Heart left ventricle (tissue), 16 donors: ENCODE measurements around the gene CD99L2. TPM values are rescaled to one million over a fixed set of nuclear protein-coding genes. Genes with fewer than 3 reads are reported as not detected.

Source experiments
- ATAC-seq, 4 donors: fragments of 200-7000 bp; cut with Tn5 transposase; one replicate each; pipeline ENCODE4 v1.9.1; 2020 to 2022; ENCODE audit warnings: moderate library complexity in 4 of 4, mild to moderate bottlenecking in 3 of 4, moderate number of reproducible peaks in 1 of 4
- DNase-seq, 5 donors: peaks; one replicate each; pipeline ENCODE4 v3.0.0-alpha.2; 2020
- H3K27ac ChIP-seq, 12 donors: fragments of 200-600 bp; sonication (generic) in 4 of 12; one replicate each; pipeline versions ENCODE4 v1.5.0 to v1.8.0; 2016 to 2022; ENCODE audit warnings: mild to moderate bottlenecking in 2 of 12
- H3K27me3 ChIP-seq, 9 donors: fragments of 200-600 bp; sonication (generic) in 2 of 9; one replicate each; pipeline versions ENCODE4 v1.5.1 to v1.8.0; 2016 to 2022; ENCODE audit warnings: mild to moderate bottlenecking in 3 of 9
- H3K36me3 ChIP-seq, 9 donors: fragments of 200-600 bp; sonication (generic) in 2 of 9; one replicate each; pipeline versions ENCODE4 v1.5.0 to v1.8.0; 2018 to 2022; ENCODE audit warnings: mild to moderate bottlenecking in 2 of 9
- H3K4me1 ChIP-seq, 12 donors: fragments of 200-600 bp; sonication (generic) in 4 of 12; one replicate each; pipeline versions ENCODE4 v1.5.0 to v1.8.0; 2016 to 2022; ENCODE audit warnings: mild to moderate bottlenecking in 3 of 12
- H3K4me3 ChIP-seq, 12 donors: fragments of 200-600 bp; sonication (generic) in 4 of 12; one replicate each; pipeline versions ENCODE4 v1.5.0 to v1.8.0; 2017 to 2022; ENCODE audit warnings: mild to moderate bottlenecking in 9 of 12, moderate library complexity in 4 of 12
- H3K9me3 ChIP-seq, 12 donors: fragments of 200-600 bp; sonication (generic) in 4 of 12; one replicate each; pipeline versions ENCODE4 v1.5.0 to v1.8.0; 2016 to 2022; ENCODE audit warnings: mild to moderate bottlenecking in 1 of 12
- POLR2A ChIP-seq, 2 donors: fragments of 450-650 bp; IDR thresholded peaks; one replicate each; pipeline ENCODE4 v1.6.1; 2017; ENCODE audit warnings: antibody characterized with exemption in 2 of 2, mild to moderate bottlenecking in 2 of 2, moderate library complexity in 2 of 2
- WGBS, 4 donors: extraction: QIAGEN DNeasy Blood & Tissue Kit in 2 of 4; methylation state at CpG; one replicate each; pipeline versions ENCODE4 v1.1.5 to v1.1.7; 2013 to 2018; 5-methylcytosine and 5-hydroxymethylcytosine counted together
- intact Hi-C, 10 donors: fragments of 100-400 bp; cut with DNase I; formaldehyde crosslinking; loops; one replicate each; pipeline versions ENCODE4 v1.11.1 to v1.14.2; 2022
- polyA plus RNA-seq, 2 donors: library from polyadenylated mRNA; stranded (reverse); fragments of 200-250 nt; gene quantifications; one replicate each; pipeline ENCODE4 v1.2.3, GENCODE V29; 2013
- total RNA-seq, 9 donors: library from RNA; depleted of rRNA in 2 of 9; stranded (reverse); fragments of >200 nt in 2 of 9; fragmentation: NEBNext Ultra II Directional in 3 of 9; extraction: Animal tissue kit (Norgen Biotek cat#: 25700) in 3 of 9; gene quantifications; one replicate each; pipeline versions ENCODE4 v1.1.0 to v1.2.4, GENCODE V29; 2016 to 2023
- TF ChIP-seq, protein P1 (sequence below), 12 donors: fragments of 200-600 bp; sonication (generic) in 4 of 12; IDR thresholded peaks; one replicate each; pipeline versions ENCODE4 v1.5.0 to v1.8.0; 2018 to 2022; ENCODE audit warnings: antibody characterized with exemption in 12 of 12, mild to moderate bottlenecking in 5 of 12
- donor health status: ischemic (EF 13 %, LVEDD 7.1; RV severe dilation, severe dysfunction).
- donor health status: healthy with polysubstance abuse.
- donor health status: DM: no; HTN: yes; CAD: no.
- donor health status: DM: no; HTN: no; CAD: no.
- donor health status: ischemic (EF 25% LVEDD 6.9; RV normal size, moderate dysfunction).
- donor health status: ischemic (EF 25% LVEDD 5.7; RV mildly dilated, moderate dysfunction).
- donor health status: healthy.
- donor health status: DM: yes; HTN: yes; CAD: no.
- donor health status: ischemic (EF 35%, LVEDD 5.7; RV mildly dilated, moderate dysfunction).
- donor health status: nonischemic (EF 11% LVEDD 7.7; RV severe dilation, severe dysfunction).
- donor health status: DM: yes; HTN: yes; CAD: no.
- donor health status: PGD.
- donor health status: ischemic (EF 29% LVEDD 5.4; RV normal size, mild dysfunction).
- donor health status: nonischemic (EF 23%, LVEDD 6.1; RV moderate dilation, normal function).

The CD99L2 gene
- total and polyA plus RNA-seq, 11 donors, result 51.9 to 115 (median 82.1) TPM

DNA sequence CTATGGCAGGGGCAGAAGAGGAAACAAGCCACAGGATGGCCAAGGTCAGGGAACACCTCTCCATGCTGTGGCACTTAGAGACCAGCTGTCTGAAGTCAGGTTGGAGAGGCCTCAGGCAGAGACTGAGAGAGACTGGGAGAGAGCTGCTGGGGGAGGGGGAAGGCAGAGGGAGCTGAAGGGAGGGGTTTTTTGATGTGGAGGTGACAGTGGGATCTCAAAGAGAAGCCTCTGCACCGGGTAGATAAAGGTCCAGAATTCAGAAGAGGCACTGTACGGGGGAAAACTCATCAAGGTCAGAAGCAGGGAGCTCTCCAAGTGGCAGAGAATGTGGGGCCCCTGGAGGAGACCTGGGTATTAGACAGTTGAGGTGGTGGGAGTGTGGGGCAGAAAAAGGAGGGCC, 43.1 kb upstream of the CD99L2 start:
- DNase-seq (no peak), ATAC-seq (no peak)
- Histone ChIP-seq H3K27me3 (peaks cover 0 to 3% (median 0%) of the 10 kb centered on the region in 9 donors), H3K4me3 (no peak overlapping the region), H3K36me3 (no peaks in the 10 kb centered on the region), H3K4me1 (no peaks in the 10 kb centered on the region), H3K27ac (no peak overlapping the region), H3K9me3 (no peaks in the 10 kb centered on the region)
- intact Hi-C loops, result no loop called here
- no peak for TF ChIP-seq POLR2A (IDR thresholded peaks at IDR 0.05)
- TF ChIP-seq, protein P1, sequence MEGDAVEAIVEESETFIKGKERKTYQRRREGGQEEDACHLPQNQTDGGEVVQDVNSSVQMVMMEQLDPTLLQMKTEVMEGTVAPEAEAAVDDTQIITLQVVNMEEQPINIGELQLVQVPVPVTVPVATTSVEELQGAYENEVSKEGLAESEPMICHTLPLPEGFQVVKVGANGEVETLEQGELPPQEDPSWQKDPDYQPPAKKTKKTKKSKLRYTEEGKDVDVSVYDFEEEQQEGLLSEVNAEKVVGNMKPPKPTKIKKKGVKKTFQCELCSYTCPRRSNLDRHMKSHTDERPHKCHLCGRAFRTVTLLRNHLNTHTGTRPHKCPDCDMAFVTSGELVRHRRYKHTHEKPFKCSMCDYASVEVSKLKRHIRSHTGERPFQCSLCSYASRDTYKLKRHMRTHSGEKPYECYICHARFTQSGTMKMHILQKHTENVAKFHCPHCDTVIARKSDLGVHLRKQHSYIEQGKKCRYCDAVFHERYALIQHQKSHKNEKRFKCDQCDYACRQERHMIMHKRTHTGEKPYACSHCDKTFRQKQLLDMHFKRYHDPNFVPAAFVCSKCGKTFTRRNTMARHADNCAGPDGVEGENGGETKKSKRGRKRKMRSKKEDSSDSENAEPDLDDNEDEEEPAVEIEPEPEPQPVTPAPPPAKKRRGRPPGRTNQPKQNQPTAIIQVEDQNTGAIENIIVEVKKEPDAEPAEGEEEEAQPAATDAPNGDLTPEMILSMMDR (IDR thresholded peaks at IDR 0.05), result no peak
- WGBS, 4 donors, result 15 to 34% (median 25%) methylated on average over 2 of the region's 2 CpGs

DNA sequence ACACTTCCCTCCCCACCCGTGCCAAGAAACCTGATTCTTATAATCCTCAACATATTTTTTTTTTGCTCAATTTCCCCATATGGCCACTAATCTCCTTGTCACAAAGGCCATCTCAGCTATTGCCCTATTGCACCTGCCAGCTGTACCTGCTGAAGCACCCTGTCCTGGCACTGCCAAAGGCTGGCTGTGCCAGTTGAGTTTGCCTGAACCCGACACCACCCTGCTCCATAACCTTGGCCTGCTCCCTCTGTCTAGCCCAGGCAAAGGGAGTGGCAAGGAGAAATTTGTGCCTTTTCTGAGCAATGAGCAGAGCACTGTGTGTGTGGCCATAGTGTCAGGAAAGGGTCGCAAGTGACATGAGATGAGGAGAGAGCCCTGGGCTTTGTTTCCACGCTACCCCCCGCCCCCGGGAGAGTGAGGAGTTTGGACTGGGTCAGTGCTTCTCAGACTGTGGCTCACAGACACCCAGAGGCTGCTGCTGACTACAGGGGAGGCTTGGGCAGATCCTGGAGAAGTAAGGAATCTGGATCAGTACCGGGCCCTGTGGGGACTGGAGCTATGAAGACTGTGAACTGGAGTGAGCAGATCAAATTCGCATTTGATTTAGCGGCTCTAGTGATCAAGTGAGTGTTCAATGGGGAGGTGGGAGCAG, 42.5 kb upstream of the CD99L2 start:
- ATAC-seq, result no peak
- intact Hi-C loops, result no loop called here
- 77 to 80% (median 79%) methylated on average over 9 of the region's 9 CpGs for WGBS, 4 donors
- Histone ChIP-seq H3K27me3 (peaks cover 0 to 3% (median 0%) of the 10 kb centered on the region in 9 donors), H3K4me3 (no peak overlapping the region), H3K9me3 (no peaks in the 10 kb centered on the region), H3K27ac (no peak overlapping the region), H3K36me3 (no peaks in the 10 kb centered on the region), H3K4me1 (no peaks in the 10 kb centered on the region)
- TF ChIP-seq POLR2A (IDR thresholded peaks at IDR 0.05), result no peak
- TF ChIP-seq, protein P1 (IDR thresholded peaks at IDR 0.05), result no peak
- no peak for DNase-seq

DNA sequence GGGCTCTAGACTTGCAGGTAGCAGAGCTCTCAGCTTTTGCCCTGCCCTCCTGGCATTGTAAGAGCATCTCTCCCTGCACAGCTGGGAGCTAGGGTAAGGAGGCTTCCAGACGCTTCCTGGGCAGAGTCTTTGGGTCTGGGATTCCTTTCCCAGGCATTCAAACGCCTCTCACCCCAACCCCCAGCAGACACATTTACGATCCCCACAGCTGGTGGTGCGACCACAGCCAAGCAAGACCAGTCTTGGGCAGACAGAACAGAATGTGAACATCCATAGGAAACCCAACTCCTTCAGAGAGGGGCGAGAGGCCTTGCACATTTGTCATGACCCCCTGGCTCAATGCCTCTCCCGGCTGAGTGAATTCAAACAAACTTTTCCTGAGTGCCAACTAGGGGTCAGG, 38.1 kb upstream of the CD99L2 start:
- Histone ChIP-seq H3K9me3 (no peaks in the 10 kb centered on the region), H3K36me3 (no peaks in the 10 kb centered on the region), H3K4me3 (no peak overlapping the region), H3K27ac (no peak overlapping the region), H3K27me3 (no peaks in the 10 kb centered on the region), H3K4me1 (no peaks in the 10 kb centered on the region)
- DNase-seq (no peak), ATAC-seq (no peak)
- 38 to 69% (median 63%) methylated on average over 6 of the region's 6 CpGs for WGBS, 4 donors
- TF ChIP-seq POLR2A (IDR thresholded peaks at IDR 0.05), result no peak
- TF ChIP-seq, protein P1 (IDR thresholded peaks at IDR 0.05), result no peak
- intact Hi-C loops, result no loop called here

DNA sequence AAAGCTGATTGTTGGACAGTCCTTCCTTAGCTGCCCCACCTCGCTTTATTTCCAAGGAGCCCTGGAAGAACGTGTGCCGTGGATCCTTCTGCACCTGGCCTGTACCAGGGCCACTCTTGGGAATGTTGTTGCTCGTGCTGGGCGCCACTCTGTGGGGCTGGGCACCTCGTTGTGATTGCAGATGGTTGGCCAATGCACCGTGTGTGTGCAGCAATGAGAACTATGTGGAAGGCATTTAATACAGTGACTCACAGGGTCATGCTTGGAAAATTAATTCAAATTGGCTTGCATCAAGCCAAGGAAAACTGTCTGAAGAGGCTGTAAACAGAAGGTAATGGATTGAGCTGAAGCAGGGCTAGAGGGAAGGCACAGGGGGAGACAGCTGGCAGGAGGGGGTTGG, 37.0 kb upstream of the CD99L2 start:
- ATAC-seq (peak in 3 of 4 donors; percentile 45 to 61 (median 48)), DNase-seq (no peak)
- WGBS, 4 donors, result 46 to 66% (median 58%) methylated on average over 7 of the region's 7 CpGs
- no peaks in the 10 kb centered on the region for H3K27me3 ChIP-seq
- no peak for TF ChIP-seq POLR2A (IDR thresholded peaks at IDR 0.05)
- TF ChIP-seq, protein P1 (IDR thresholded peaks at IDR 0.05), result no peak
- H3K4me1 ChIP-seq, result no peaks in the 10 kb centered on the region
- H3K36me3 ChIP-seq, result no peaks in the 10 kb centered on the region
- intact Hi-C loops, result no loop called here
- no peak overlapping the region for H3K4me3 ChIP-seq
- no peaks in the 10 kb centered on the region for H3K9me3 ChIP-seq
- H3K27ac ChIP-seq, result no peak overlapping the region
